Muscle of arm (tissue), 12 donors: ENCODE results near the gene B9D2. TPM values are rescaled to one million over a fixed set of nuclear protein-coding genes. Genes with fewer than 3 reads are reported as not detected.
"Not testable (repeated sequence)": the region's sequence is repeated elsewhere in the genome, so short reads cannot be mapped to it uniquely, and the experiment has no call there.

Experiments used
- DNase-seq: peaks from one replicate; pipeline ENCODE4 v3.0.0-alpha.2; 2013
- polyA plus RNA-seq, 12 donors: library from polyadenylated mRNA; unstranded; fragments of 120-200 nt; gene quantifications; one replicate each; pipeline ENCODE4 v1.2.1, GENCODE V29; 2013; ENCODE audit not compliant: insufficient read length in 12 of 12

The B9D2 gene
- polyA plus RNA-seq, 12 donors = 1.5 to 3.2 (median 2.3) TPM; not detected in 2

DNA sequence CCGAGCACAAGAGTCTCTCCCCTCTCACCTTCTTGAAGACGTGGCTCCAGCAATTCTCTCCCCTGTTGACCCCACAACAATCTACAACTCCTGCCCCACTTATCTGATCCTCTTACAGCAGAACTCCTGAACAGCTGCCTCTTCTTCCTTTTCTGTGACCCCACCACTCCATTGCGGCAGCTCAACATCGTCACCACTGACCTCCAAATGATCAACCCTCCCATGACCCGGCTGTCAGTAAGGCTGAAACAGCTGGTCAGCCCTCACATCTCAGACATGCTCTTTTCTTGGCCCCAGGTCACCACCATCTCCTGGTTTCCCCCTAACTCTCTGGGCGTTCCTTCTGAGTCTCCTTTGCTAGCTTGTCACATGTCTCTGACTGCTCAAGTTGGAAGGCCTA is 31.4 kb upstream of the B9D2 start:
- DNase-seq = no peak

DNA sequence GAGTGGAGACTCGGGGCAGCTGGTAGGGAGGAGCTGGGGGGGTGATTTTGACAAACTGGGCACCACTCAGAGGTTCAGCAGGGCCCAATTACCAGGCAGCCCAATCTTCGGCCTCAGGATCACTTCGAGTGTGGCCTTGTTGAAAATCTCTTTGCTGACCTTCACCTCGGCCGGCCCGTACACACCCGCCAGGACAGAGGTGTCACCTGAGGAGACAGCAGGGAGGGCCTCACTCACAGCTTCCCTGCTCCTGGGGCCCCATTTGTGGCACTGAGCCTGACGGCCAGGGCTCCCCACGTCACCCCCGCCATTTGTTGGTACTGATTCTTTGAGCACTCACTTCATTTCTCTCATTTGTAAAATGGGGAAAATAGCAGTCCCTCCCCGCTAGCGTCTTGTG is 28.8 kb upstream of the B9D2 start:
- no peak for DNase-seq

DNA sequence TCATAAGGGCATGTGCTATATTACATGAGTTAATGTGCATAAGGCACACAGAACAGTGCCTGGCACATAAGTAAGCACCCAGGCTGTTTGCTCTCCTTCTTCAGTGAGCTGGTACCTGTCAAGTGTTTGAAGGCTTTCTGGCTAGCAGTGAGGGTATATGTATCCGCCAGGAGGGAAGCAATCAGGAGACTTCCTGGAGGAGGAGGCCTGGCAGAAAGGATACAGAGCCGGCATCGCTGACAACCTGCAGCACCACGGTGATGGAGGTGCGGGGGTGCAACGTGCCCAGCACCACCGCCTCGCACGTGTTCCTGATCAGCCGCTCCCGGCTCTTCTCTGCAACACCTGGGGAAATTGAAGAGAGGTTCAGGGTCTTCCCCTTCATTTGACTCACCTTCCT is 27.7 kb upstream of the B9D2 start:
- no peak for DNase-seq

DNA sequence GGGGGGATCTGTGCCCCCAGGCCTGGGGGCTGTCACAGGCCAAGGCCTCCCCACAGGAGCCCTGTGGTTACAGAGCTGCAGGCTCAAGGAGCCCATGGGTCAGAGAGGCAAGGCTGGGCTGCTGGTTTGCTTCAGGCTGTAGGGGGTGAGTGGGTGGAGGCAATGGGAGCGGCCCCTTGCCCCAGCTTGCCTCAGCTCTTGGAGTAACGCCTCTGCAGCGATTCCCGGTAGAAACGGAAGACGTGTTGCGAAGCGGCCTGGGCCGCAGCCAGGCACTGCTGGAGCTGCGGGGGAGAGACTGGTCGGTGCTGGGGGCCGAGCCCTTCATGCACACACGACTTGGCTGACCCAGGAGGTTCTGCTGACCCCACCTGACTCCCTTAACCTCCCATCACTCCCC is 22.5 kb upstream of the B9D2 start:
- DNase-seq = no peak

DNA sequence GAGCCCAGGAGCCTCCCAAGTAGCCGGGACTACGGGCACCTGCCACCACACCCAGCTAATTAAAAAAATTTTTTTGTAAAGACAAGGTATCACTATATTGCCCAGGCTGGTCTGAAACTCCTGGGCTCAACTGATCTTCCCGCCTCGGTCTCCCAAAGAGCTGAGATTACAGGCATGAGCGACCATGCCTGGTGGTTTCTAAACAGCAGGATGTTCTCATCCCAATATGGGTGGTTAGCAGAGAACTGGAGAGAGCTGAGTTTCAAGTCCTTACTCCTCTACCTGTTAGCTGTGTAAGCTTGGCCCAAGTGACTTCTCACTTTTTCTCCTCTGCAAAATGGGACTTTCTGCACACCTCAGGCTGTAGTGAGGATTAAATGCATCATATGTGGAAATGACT is 20.4 kb upstream of the B9D2 start:
- no peak for DNase-seq

DNA sequence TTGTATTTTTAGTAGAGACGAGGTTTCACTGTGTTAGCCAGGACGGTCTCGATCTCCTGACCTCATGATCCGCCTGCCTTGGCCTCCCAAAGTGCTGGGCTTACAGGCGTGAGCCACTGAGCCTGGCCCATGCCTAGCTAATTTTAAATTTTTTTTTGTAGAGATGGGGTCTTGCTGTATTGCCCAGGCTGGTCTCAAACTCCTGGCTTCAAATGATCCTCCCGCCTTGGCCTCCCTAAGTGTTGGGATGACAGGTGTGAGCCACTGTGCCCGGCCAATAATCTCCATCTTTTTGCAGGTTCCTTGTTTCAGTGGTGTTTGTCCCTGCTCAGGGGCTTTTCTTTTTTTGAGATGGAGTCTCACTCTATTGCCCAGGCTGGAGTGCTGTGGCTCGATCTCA is 17.6 kb upstream of the B9D2 start:
- DNase-seq = not testable (repeated sequence)

DNA sequence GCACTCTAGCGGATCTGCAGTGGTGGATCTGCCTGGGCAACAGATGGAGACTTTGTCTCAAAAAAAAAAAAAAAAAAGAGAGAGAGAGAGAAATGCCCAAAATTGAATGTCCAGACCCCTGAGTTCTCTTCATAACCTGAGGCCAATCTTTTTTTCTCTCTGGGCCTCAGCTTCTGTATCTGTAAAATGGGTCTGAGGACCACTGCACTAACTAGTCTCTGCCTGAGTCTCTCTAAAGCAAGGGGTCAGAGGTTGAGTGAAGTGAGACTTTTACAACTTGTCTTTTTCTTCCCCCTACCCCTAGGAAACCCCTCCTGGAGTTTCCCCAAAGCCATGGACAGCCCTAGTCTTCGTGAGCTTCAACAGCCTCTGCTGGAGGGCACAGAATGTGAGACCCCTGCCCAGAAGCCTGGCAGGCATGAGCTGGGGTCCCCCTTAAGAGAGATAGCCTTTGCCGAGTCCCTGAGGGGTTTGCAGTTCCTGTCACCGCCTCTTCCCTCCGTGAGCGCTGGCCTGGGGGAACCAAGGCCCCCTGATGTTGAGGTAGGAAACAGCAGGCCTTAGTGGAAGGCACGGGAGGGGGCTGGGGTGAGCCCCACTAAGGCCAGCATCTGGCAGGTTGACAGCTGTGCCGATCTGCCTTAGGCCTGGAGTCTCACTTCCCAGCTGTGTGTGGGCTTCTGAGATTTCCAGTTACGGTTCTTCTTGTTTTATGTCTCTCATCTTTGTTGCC is 14.2 kb upstream of the B9D2 start:
- DNase-seq = no peak

DNA sequence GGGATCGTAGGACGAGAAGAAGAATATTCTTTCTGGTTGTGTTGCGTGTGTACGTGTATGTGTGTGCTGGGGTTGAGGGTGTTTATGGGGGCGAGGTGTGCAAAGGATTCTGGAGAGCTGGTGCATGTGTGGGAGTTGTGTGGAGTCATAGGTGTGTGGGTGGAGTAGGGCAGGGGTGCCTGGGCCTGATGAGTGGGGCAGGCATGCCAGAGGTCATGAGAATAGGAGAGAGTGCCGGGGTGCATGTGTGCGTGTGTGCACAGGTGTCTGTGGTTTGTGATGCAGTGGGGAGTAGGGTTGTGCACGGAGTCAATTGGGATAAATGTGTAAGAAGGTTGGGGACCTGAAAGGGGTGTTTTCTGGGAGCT is 13.0 kb upstream of the B9D2 start:
- DNase-seq = no peak

DNA sequence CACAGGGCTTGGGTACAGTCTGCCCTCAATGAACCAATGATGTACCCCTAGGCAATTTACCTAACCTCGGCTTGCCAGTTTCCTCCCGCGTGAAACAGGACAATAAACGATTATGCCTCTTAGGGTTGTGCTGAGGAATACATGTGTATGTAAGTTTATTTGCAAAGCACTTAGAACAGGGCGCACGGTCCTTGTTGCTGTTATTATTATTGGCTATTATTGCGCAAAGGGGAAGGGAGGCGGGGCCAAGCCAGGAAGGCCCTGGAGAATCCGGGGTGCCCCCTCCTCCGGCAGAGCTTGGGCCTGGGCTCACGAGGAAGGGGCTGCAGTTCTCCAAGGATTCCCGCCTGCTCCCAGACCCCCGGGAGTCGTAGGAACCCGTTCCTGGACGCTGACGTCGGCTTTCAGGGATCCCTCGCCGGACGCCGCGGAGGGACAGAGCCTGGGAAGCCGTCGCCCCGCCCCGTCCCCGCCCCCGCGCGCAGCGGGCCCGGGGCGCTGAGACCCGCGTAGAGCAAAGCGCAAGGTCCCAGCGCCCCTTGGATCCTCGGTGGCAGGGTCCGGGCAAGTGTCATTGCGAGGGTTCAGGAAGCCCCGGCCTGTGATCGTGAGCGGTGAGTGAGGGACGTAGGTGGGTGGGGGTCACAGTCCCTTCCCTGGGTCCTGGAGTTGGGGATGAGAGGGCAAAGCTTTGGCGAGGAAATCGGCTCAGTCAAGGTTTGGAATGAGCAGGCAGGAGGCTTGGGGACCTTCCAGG is 12.5 kb upstream of the B9D2 start, which contains the start of gene TMEM91:
Gene TMEM91 (plus strand): TSS at position 293 of the 757 bp plus-strand sequence. CDS start 1,777 bp downstream, outside the sequence.
- DNase-seq = peak; percentile 24

DNA sequence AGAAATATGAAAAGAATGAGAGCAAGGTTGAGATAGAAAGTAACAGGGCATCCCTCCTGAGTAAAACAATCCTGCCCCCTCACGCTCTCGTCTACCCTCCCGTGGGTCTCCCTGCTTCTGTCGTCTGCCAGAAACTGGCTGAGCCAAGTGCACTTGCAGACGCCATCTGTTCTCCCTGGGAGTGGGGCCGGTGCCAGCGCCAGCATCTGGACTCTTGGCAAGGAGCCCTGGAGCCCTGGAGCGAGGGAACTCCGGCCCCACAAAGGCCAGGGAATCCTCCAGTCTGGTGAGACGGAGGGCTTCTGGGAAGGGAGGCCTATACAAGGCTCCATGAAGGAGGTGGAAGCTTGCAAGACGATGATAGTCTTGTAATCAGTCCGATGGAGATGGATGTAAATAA is 10.0 kb upstream of the B9D2 start:
- peak; percentile 81 for DNase-seq

DNA sequence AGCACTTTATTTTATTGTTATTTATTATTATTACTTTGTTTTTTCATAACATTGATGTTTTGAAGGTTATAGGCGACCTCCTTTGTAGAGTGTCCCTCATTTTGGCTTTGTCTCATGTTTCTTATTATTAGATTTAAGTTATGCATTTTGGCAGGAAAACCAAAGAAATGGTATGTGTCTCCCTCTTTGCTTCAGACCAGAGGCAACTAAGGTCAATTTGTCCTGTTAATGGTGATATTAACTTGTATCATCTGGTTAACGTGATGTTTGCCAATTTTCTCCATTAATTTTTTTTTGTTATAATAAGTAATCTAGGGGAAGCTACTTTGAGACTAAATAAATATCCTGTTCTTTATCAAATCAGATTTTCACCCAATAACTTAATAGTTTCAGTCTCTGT is 8.6 kb upstream of the B9D2 start:
- DNase-seq = no peak

DNA sequence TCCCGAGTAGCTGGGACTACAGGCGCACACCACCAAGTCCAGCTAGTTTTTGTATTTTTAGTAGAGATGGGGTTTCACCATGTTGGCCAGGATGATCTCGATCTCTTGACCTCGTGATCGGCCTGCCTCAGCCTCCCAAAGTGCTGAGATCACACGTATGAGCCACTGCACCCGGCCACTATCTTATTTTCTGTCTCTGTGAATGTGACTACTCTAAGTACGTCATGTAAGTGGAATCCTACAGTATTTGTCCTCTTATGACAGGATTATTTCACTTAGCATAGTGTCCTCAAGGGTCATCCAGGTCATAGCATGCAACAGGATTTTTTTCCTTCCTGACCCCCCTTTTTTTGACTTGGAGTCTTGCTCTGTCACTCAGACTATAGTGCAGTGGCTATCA is 7.6 kb upstream of the B9D2 start:
- no peak for DNase-seq

DNA sequence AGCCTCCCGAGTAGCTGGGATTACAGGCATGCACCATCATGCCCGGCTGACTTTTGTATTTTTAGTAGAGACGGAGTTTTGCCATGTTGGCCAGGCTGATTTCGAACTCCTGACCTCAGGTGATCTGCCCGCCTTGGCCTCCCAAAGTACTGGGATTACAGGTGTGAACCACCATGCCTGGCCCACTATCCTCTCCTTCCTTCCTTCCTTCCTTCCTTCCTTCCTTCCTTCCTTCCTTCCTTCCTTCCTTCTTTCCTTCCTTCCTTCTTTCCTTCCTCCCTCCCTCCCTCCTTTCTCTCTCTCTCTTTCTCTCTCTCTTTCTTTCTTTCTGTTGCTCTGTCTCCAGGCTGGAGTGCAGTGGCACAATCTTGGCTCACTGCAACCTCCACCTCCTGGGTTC is 7.2 kb upstream of the B9D2 start:
- not testable (repeated sequence) for DNase-seq

DNA sequence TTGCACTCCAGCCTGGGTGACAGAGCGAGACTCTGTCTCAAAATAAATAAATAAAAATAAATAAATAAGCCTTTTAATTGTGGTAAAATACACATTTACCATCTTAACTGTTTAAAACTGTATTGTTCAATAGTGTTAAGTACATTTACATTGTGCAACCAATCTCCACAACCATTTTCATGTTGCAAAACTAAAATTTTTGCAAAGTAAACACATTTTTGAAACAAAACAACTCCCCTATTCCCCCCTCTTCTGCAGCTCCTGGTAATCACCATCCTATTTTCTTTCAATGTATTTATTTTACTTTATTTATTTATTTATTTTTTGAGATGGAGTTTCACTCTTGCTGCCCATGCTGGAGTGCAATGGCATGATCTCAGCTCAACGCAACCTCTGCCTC is 5.8 kb upstream of the B9D2 start:
- DNase-seq = no peak

DNA sequence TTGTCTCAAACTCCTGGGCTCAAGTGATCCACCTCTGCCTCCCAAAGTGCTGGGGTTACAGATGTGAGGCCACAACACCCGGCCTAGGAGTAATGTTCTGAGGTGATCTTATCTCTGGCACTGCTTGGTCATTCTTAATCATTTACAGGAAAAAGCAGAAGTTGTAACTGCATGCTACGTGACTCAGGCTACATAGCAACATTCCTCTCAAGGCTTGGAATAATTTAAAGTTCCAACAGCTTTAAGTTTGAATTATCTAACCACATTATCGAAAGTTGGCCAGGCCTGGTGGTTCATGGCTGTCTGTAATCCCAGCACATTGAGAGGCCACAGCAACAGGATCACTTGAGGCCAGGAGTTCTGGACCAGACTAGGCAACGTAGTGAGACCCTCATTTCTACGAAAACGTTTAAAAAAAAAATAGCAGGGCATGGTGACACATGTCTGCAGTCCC is 3.9 kb upstream of the B9D2 start:
- DNase-seq = no peak

DNA sequence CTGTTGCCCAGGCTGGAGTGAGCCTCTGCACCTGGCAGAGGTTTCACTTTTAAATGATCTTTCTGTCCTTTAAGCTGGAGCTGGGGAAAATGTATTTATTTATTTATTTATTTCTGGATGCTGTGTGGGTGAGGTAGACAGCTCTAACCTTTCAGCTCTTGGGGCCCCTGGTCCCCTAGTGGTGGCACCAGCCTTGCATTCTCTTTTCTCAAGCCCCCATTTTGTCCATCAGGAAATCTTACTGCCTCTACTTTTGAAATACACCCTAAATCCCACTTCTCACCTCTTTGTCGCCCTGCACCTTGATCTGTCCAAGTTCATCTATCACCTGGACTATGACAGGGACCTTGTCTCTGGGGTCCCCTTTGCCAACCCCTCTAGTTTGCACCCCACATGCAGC is 2.1 kb upstream of the B9D2 start:
- no peak for DNase-seq

DNA sequence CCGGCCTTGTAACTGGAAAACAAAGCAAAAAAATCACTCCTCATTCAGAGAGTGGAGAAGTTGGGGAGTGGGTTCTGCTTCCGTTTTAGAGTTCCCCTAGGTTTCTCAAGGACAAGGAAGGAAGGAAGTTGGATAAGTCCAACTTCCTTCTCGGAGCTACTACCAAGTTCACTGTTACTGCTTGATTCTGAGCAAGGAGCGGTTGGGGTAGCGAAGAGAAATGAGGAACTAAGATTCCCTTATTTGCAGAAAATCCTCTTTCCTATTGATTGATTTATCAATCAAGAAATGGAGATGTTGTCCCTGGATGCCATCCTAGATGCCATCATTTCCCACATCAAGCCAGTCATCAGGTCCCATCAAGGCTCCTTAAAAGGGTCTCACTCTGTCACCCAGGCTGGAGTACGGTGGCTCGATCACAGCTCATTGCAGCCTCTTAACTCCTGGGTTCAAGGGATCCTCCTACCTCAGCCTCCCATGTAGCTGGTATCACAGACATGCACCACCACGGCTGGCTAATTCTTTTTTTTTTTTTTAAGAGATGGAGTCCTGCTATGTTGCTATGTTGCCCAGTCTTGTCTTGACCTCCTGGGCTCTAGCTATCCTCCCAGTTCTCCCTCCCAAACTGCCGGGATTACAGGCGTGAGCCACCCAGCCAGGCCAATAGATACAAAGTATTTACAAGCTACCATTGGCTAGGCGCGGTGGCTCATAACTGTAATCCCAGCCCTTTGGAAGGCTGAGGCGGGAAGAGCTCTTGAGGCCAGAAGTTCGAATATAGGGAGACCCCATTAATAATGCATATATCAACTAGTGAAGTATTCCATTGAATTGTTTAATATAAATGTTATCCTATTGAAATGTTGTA is 809 bp upstream of the B9D2 start:
- DNase-seq = no peak

DNA sequence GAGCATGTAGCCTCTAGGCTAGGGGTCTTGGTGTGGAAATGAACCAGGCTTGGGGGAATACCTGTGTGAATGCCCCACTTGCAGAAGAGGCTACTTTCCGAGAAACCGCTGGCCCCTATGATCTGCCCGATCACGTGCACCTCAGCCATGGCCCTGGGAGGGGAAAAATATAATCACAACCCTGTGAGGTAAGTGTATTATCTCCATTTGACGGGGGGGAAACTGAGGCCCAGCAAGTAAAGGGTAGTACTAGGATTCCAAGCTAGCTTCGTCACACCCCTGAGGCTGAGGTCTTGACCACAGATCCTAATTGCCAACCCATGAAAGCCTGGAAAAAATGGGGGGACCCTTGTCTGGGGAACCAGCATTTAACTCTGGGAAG is 587 bp downstream of the B9D2 start:
- no peak for DNase-seq

DNA sequence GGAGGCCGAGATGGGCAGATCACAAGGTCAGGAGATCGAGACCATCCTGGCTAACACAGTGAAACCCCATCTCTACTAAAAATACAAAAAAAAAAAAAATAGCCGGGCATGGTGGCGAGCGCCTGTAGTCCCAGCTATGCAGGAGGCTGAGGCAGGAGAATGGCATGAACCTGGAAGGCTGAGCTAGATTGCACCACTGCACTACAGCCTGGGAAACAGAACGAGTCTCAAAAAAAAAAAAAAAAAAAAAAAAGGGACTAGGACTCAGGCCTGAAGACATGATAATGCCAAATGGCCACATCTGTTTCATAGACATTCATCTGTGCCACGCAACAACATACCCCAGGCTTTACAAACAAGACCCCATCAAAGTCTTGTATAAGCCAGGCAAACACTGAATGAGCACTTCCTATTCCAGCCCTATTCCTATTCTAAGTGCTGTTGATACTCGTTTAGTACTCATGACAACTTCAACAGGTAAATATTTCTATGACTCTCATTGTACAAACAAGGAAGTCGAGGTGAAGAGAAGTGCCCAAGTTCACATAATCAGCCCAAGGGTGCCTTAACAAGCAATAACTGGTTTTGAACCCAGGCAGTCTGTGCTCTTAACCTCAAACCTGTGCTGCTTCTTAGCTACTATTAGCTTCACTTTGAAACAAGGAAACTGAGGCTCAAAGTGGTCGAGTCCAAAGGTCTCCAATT is 1.7 kb downstream of the B9D2 start:
- no peak for DNase-seq

DNA sequence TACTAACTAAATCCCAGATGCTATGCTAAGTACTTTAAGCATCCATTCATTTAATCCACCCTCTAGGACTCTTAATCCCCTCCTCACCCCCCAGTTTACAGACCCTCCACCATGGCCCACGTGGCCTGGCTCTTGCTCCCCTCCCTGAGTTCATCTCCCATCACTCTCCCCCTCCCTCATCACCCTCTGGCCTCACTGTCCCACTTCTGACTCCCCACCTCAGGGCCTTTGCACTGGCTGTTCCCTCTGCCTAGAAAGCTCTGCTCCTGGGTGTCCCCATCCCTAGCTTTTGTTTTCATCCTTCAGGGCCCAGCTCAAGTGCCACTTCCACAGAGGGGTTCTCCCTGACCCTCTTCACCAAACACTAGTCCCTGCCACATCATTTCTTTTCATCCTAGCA is 4.2 kb downstream of the B9D2 start:
- no peak for DNase-seq

DNA sequence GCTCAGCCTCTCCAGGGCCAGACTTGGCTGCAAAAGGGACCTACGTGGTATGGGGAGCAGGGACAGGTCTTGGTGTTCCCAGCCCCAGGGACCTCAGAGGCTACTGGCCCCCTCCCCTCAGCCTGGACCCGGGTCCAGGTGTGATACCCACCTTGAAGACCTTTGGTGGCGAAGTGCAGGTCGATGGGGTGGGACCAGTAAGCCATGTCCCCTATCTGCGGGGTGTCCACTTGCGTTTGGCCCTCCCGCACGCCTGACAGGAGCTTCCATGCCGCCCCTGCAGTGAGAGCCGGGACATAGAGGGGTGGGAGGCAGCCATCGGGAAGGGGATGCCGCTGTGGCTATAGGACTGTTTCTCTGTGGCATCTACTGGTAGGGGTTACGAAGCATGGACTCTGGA is 6.2 kb downstream of the B9D2 start:
- no peak for DNase-seq
